DND-41 (cell line): ENCODE results near the gene CD200R1L.

Experiments used
- EZH2 ChIP-seq: IDR thresholded peaks from 3 replicates; pipeline ENCODE4 v1.6.1; 2012; ENCODE audit warnings: borderline replicate concordance, low read depth, mild to moderate bottlenecking, moderate library complexity, low read length, inconsistent platforms; ENCODE audit not compliant: severe bottlenecking
- TF ChIP-seq, protein P1 (sequence below): IDR thresholded peaks from 2 replicates; pipeline ENCODE4 v1.5.1; 2012; ENCODE audit warnings: borderline replicate concordance, low read length, moderate library complexity, mild to moderate bottlenecking; ENCODE audit not compliant: poor library complexity, severe bottlenecking; ENCODE audit errors: extremely low read depth

DNA sequence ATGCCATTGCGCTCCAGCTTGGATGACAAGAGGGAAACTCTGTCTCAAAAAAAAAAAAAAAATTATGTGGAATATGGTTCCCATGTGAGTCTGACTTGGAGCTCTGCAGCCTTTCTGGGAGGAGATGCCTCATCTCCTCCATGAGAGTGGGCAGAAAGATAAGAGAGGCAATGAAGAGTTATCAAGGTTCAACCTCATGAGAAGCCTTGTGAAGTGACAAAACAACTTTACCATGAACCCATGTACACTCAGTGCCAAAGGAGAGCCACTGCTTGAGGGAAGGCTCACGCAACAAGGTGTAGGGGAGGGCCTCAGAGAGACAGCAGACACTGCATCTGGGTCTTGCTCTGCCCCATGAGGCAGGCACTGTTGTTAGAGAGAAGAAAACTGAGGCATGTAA is 75.7 kb downstream of the CD200R1L start:
- TF ChIP-seq, protein P1, sequence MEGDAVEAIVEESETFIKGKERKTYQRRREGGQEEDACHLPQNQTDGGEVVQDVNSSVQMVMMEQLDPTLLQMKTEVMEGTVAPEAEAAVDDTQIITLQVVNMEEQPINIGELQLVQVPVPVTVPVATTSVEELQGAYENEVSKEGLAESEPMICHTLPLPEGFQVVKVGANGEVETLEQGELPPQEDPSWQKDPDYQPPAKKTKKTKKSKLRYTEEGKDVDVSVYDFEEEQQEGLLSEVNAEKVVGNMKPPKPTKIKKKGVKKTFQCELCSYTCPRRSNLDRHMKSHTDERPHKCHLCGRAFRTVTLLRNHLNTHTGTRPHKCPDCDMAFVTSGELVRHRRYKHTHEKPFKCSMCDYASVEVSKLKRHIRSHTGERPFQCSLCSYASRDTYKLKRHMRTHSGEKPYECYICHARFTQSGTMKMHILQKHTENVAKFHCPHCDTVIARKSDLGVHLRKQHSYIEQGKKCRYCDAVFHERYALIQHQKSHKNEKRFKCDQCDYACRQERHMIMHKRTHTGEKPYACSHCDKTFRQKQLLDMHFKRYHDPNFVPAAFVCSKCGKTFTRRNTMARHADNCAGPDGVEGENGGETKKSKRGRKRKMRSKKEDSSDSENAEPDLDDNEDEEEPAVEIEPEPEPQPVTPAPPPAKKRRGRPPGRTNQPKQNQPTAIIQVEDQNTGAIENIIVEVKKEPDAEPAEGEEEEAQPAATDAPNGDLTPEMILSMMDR: no peak
- TF ChIP-seq EZH2: no peak
